Neural cell (in vitro differentiated cells): ENCODE measurements around the gene POLR1E. TPM values are rescaled to one million over a fixed set of nuclear protein-coding genes. Genes with fewer than 3 reads are reported as not detected.

Experiments
- H2AFZ ChIP-seq: fragments of 200-600, 300-800 bp; sonication (generic), shearing (Covaris generic); 2 replicates; pipeline ENCODE4 v1.6.0; 2014; ENCODE audit warnings: low read depth, mild to moderate bottlenecking, antibody characterized with exemption, low read length, moderate library complexity
- H3F3A ChIP-seq: fragments of 200-600 bp; shearing (Covaris generic); 2 replicates; pipeline ENCODE4 v1.6.1; 2016; ENCODE audit warnings: mild to moderate bottlenecking, moderate library complexity, mixed read lengths, antibody characterized with exemption, low read length; ENCODE audit not compliant: insufficient read depth, poor library complexity, severe bottlenecking
- H3K27ac ChIP-seq: fragments of 200-600, 300-800 bp; sonication (generic), shearing (Covaris generic); 2 replicates; pipeline ENCODE4 v1.5.1; 2014; ENCODE audit warnings: mild to moderate bottlenecking, low read length, moderate library complexity
- H3K27me3 ChIP-seq: fragments of 300-800, 200-600 bp; sonication (generic), shearing (Covaris generic); 2 replicates; pipeline ENCODE4 v1.6.0; 2014; ENCODE audit warnings: mild to moderate bottlenecking, low read depth, low read length, moderate library complexity; ENCODE audit not compliant: insufficient read depth
- H3K36me3 ChIP-seq: fragments of 300-800, 200-600 bp; sonication (generic), shearing (Covaris generic); 2 replicates; pipeline ENCODE4 v1.5.1; 2014; ENCODE audit warnings: mild to moderate bottlenecking, antibody characterized with exemption, low read length, moderate library complexity; ENCODE audit not compliant: insufficient read depth
- H3K4me2 ChIP-seq: fragments of 300-800, 200-600 bp; sonication (generic), shearing (Covaris generic); 2 replicates; pipeline ENCODE4 v1.6.0; 2014; ENCODE audit warnings: mild to moderate bottlenecking, low read length
- H3K4me3 ChIP-seq: fragments of 300-800, 200-600 bp; sonication (generic), shearing (Covaris generic); 2 replicates; pipeline ENCODE4 v1.5.1; 2014; ENCODE audit warnings: mild to moderate bottlenecking, low read length, moderate library complexity
- H3K79me2 ChIP-seq: fragments of 200-600 bp; shearing (Covaris generic); replicated peaks from 2 replicates; pipeline ENCODE4 v1.6.0; 2014; ENCODE audit warnings: mild to moderate bottlenecking, low read length, moderate library complexity; ENCODE audit not compliant: insufficient read depth
- H3K9ac ChIP-seq: fragments of 300-800, 200-600 bp; sonication (generic), shearing (Covaris generic); 2 replicates; pipeline ENCODE4 v1.6.1; 2016; ENCODE audit warnings: mild to moderate bottlenecking, low read length, mixed read lengths
- H3K9me2 ChIP-seq: fragments of 200-600 bp; shearing (Covaris generic); 2 replicates; pipeline ENCODE4 v1.6.1; 2016; ENCODE audit warnings: mild to moderate bottlenecking, low read length, mixed read lengths; ENCODE audit not compliant: insufficient read depth
- H3K9me3 ChIP-seq: fragments of 200-600, 300-800 bp; sonication (generic), shearing (Covaris generic); 2 replicates; pipeline ENCODE4 v1.6.1; 2016; ENCODE audit warnings: mild to moderate bottlenecking, mixed run types, low read length, moderate library complexity, mixed read lengths
- H4K20me1 ChIP-seq: fragments of 200-600 bp; shearing (Covaris generic); 2 replicates; pipeline ENCODE4 v1.6.1; 2016; ENCODE audit warnings: mild to moderate bottlenecking, mixed run types; ENCODE audit not compliant: insufficient read depth
- EP300 ChIP-seq: fragments of 450-650 bp; conservative IDR thresholded peaks from 2 replicates; pipeline ENCODE4 v1.6.1; 2014; ENCODE audit warnings: antibody characterized with exemption, mild to moderate bottlenecking, moderate library complexity; ENCODE audit not compliant: poor library complexity, severe bottlenecking
- EZH2 ChIP-seq: fragments of 200-600, 300-800 bp; shearing (Covaris generic), sonication (generic); IDR thresholded peaks from 2 replicates; pipeline ENCODE4 v1.6.1; 2014; ENCODE audit warnings: antibody characterized with exemption, low read length, borderline replicate concordance, mild to moderate bottlenecking; ENCODE audit not compliant: insufficient read depth, poor library complexity, severe bottlenecking
- MXI1 ChIP-seq: fragments of 450-650 bp; conservative IDR thresholded peaks from 2 replicates; pipeline ENCODE4 v1.6.1; 2014; ENCODE audit warnings: antibody characterized with exemption, mild to moderate bottlenecking; ENCODE audit not compliant: poor library complexity, severe bottlenecking
- POLR2AphosphoS5 ChIP-seq: IDR thresholded peaks from 2 replicates; pipeline ENCODE4 v1.6.1; 2012
- RAD21 ChIP-seq: fragments of 450-650 bp; conservative IDR thresholded peaks from 2 replicates; pipeline ENCODE4 v1.6.1; 2014; ENCODE audit warnings: antibody characterized with exemption, mild to moderate bottlenecking, moderate library complexity
- SMC3 ChIP-seq: fragments of 450-650 bp; conservative IDR thresholded peaks from 2 replicates; pipeline ENCODE4 v1.6.1; 2014; ENCODE audit warnings: antibody characterized with exemption, mild to moderate bottlenecking, moderate library complexity; ENCODE audit not compliant: poor library complexity
- TAF1 ChIP-seq: IDR thresholded peaks from 2 replicates; pipeline ENCODE4 v1.6.1; 2012; ENCODE audit warnings: low read depth
- polyA plus RNA-seq: library from polyadenylated mRNA; depleted of rRNA; stranded (reverse); fragments of >200 nt; gene quantifications from 2 replicates; pipeline ENCODE4 v1.2.3, GENCODE V29; 2014
- TF ChIP-seq, protein P1 (sequence below): IDR thresholded peaks from 2 replicates; pipeline ENCODE4 v1.6.1; 2012; ENCODE audit warnings: borderline replicate concordance
- TF ChIP-seq, protein P2 (sequence below): fragments of 450-650 bp; IDR thresholded peaks from 2 replicates; pipeline ENCODE4 v1.5.1; 2014; ENCODE audit warnings: antibody characterized with exemption, mild to moderate bottlenecking, moderate library complexity; ENCODE audit not compliant: poor library complexity, severe bottlenecking

POLR1E gene
- polyA plus RNA-seq, 1 donor from 2014 or later = 19.1 TPM

DNA sequence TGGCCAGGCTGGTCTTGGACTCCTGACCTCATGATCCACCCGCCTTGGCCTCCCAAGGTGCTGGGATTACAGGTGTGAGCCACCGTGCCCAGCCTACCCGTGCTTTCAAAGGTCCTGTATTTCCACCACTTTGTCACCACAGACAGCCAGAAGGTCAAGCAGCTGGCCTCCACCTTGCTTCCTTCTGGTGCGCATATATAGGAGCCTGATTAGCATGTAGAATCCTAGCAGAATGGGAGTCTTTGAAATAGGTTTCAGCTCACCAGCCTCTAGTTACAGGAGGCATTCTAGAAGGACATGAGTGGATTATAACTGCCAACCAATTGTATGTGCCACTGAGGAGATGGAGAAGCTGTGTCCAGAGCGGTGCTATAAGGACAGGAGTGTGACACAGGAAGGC, 18.9 kb downstream of the POLR1E start:
- no peaks in the 10 kb centered on the region for H3F3A ChIP-seq
- no peak overlapping the region for H3K9ac ChIP-seq
- TF ChIP-seq POLR2AphosphoS5 = no peak
- TF ChIP-seq RAD21 = no peak
- no peak for TF ChIP-seq TAF1
- TF ChIP-seq, protein P1, sequence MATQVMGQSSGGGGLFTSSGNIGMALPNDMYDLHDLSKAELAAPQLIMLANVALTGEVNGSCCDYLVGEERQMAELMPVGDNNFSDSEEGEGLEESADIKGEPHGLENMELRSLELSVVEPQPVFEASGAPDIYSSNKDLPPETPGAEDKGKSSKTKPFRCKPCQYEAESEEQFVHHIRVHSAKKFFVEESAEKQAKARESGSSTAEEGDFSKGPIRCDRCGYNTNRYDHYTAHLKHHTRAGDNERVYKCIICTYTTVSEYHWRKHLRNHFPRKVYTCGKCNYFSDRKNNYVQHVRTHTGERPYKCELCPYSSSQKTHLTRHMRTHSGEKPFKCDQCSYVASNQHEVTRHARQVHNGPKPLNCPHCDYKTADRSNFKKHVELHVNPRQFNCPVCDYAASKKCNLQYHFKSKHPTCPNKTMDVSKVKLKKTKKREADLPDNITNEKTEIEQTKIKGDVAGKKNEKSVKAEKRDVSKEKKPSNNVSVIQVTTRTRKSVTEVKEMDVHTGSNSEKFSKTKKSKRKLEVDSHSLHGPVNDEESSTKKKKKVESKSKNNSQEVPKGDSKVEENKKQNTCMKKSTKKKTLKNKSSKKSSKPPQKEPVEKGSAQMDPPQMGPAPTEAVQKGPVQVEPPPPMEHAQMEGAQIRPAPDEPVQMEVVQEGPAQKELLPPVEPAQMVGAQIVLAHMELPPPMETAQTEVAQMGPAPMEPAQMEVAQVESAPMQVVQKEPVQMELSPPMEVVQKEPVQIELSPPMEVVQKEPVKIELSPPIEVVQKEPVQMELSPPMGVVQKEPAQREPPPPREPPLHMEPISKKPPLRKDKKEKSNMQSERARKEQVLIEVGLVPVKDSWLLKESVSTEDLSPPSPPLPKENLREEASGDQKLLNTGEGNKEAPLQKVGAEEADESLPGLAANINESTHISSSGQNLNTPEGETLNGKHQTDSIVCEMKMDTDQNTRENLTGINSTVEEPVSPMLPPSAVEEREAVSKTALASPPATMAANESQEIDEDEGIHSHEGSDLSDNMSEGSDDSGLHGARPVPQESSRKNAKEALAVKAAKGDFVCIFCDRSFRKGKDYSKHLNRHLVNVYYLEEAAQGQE = no peak
- no peak for TF ChIP-seq MXI1
- no peak for TF ChIP-seq SMC3
- no peak for TF ChIP-seq EZH2
- TF ChIP-seq EP300 = no peak
- TF ChIP-seq, protein P2, sequence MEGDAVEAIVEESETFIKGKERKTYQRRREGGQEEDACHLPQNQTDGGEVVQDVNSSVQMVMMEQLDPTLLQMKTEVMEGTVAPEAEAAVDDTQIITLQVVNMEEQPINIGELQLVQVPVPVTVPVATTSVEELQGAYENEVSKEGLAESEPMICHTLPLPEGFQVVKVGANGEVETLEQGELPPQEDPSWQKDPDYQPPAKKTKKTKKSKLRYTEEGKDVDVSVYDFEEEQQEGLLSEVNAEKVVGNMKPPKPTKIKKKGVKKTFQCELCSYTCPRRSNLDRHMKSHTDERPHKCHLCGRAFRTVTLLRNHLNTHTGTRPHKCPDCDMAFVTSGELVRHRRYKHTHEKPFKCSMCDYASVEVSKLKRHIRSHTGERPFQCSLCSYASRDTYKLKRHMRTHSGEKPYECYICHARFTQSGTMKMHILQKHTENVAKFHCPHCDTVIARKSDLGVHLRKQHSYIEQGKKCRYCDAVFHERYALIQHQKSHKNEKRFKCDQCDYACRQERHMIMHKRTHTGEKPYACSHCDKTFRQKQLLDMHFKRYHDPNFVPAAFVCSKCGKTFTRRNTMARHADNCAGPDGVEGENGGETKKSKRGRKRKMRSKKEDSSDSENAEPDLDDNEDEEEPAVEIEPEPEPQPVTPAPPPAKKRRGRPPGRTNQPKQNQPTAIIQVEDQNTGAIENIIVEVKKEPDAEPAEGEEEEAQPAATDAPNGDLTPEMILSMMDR = no peak
- no peaks in the 10 kb centered on the region for H3K9me3 ChIP-seq
- no peak overlapping the region for H3K4me2 ChIP-seq
- H3K79me2 ChIP-seq = no peaks in the 10 kb centered on the region
- H3K27ac ChIP-seq = no peak overlapping the region
- H3K9me2 ChIP-seq = no peaks in the 10 kb centered on the region
- no peak overlapping the region for H2AFZ ChIP-seq
- no peak overlapping the region for H3K4me3 ChIP-seq
- H4K20me1 ChIP-seq = no peaks in the 10 kb centered on the region
- peaks cover 11% of the 10 kb centered on the region for H3K36me3 ChIP-seq
- no peaks in the 10 kb centered on the region for H3K27me3 ChIP-seq

DNA sequence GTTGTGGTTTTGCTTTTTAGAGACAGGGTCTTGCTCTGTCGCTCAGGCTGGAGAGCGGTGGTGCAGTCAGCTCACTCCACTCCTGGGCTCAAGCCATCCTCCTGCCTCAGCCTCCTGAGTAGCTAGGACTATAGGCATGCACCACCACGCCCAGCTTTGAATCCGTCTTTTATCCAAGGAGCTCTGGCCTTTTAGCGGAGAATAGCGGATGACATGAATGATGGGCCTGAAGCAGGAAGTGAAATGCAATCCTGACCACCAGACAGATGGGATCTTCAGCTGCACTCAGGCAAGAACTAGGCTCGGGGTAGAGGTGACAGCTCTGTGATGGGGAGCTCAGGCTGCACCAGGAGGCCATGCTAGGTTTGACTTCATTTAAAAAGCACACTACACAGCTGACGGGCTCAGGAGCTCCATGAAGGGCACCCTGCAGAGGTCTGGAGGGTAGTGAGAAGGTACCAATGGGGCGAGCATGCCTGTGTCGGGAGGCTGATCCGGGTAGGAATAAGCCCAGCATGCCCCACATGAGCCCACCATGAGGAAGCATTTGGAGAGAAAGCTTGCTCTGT, 21.9 kb downstream of the POLR1E start:
- no peaks in the 10 kb centered on the region for H3K9me3 ChIP-seq
- peaks cover 11% of the 10 kb centered on the region for H3K36me3 ChIP-seq
- H3K9me2 ChIP-seq = no peaks in the 10 kb centered on the region

More for the DNA sequence above, 21.9 kb downstream of the POLR1E start:
- Histone ChIP-seq H3F3A (no peaks in the 10 kb centered on the region), H3K27me3 (no peaks in the 10 kb centered on the region), H3K9ac (no peak overlapping the region), H4K20me1 (no peaks in the 10 kb centered on the region), H3K4me2 (no peak overlapping the region), H2AFZ (no peak overlapping the region), H3K4me3 (no peak overlapping the region), H3K79me2 (no peaks in the 10 kb centered on the region), H3K27ac (no peak overlapping the region)
- TF ChIP-seq EZH2 = no peak
- TF ChIP-seq, protein P1 = no peak
- TF ChIP-seq, protein P2 = no peak
- no peak for TF ChIP-seq EP300
- TF ChIP-seq MXI1 = no peak
- TF ChIP-seq RAD21 = no peak
- no peak for TF ChIP-seq SMC3
- TF ChIP-seq POLR2AphosphoS5 = no peak
- no peak for TF ChIP-seq TAF1
